Measurements from ENCODE around the gene KIAA1191. TPM values are rescaled to one million over a fixed set of nuclear protein-coding genes. Genes with fewer than 3 reads are reported as not detected.

KIAA1191 gene
- total and polyA plus RNA-seq, 7 donors, result 41.0 to 117 (median 104) TPM

GRCh38 chr5:176341325-176342157 lies 20.0 kb downstream of the KIAA1191 start:
- Histone ChIP-seq H3K27me3 (no peaks in the 10 kb centered on the region), H3K4me3 (no peak overlapping the region), H3K4me1 (no peaks in the 10 kb centered on the region), H3K36me3 (peaks cover 0 to 49% (median 16%) of the 10 kb centered on the region in 4 donors), H3K9me3 (no peaks in the 10 kb centered on the region), H3K27ac (no peak overlapping the region)
- WGBS, 2 donors, result 65 to 88% methylated on average over 2 of the region's 2 CpGs
- intact Hi-C loops (cut with DNase I), result no loop called here
- TF ChIP-seq POLR2AphosphoS5 (IDR thresholded peaks at IDR 0.05), result no peak
- TF ChIP-seq, protein P1, sequence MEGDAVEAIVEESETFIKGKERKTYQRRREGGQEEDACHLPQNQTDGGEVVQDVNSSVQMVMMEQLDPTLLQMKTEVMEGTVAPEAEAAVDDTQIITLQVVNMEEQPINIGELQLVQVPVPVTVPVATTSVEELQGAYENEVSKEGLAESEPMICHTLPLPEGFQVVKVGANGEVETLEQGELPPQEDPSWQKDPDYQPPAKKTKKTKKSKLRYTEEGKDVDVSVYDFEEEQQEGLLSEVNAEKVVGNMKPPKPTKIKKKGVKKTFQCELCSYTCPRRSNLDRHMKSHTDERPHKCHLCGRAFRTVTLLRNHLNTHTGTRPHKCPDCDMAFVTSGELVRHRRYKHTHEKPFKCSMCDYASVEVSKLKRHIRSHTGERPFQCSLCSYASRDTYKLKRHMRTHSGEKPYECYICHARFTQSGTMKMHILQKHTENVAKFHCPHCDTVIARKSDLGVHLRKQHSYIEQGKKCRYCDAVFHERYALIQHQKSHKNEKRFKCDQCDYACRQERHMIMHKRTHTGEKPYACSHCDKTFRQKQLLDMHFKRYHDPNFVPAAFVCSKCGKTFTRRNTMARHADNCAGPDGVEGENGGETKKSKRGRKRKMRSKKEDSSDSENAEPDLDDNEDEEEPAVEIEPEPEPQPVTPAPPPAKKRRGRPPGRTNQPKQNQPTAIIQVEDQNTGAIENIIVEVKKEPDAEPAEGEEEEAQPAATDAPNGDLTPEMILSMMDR (IDR thresholded peaks at IDR 0.05), result no peak
- TF ChIP-seq EP300 (IDR thresholded peaks at IDR 0.05), result no peak
- TF ChIP-seq POLR2A (IDR thresholded peaks at IDR 0.05), result no peak
- no peak for DNase-seq

DNA sequence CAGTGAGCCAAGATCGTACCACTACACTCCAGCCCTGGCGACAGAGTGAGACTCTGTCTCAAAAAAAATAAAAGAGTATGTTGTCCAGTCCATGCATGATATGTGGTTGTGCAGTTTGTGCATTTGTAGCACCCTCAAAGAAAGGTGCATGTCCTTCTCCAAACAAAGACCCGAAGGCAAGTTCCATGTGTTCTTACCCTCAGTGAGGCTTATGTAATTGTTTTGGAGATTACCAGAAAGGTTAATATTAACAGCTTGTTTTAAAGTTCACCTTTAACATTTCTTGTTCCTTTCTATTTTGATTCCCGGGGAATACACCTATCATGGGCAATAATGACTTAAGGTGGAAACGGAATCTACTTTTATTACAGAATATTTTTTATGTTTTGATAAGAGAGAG lies 22.3 kb downstream of the KIAA1191 start:
- DNase-seq, result no peak
- Histone ChIP-seq H3K27ac (no peak overlapping the region), H3K4me1 (no peaks in the 10 kb centered on the region), H3K9me3 (no peaks in the 10 kb centered on the region), H3K27me3 (no peaks in the 10 kb centered on the region), H3K4me3 (no peak overlapping the region), H3K36me3 (peaks cover 0 to 30% (median 7%) of the 10 kb centered on the region in 4 donors)
- intact Hi-C loops (cut with DNase I), result no loop called here
- 81 to 92% methylated on average over 5 of the region's 5 CpGs for WGBS, 2 donors
- TF ChIP-seq POLR2AphosphoS5 (IDR thresholded peaks at IDR 0.05), result no peak
- no peak for TF ChIP-seq EP300 (IDR thresholded peaks at IDR 0.05)
- TF ChIP-seq, protein P1 (IDR thresholded peaks at IDR 0.05), result no peak
- TF ChIP-seq POLR2A (IDR thresholded peaks at IDR 0.05), result no peak

- TF ChIP-seq POLR2A (IDR thresholded peaks at IDR 0.05), result no peak
- TF ChIP-seq EP300 (IDR thresholded peaks at IDR 0.05), result no peak
- TF ChIP-seq, protein P1 (IDR thresholded peaks at IDR 0.05), result no peak
- no peak for TF ChIP-seq POLR2AphosphoS5 (IDR thresholded peaks at IDR 0.05)
- WGBS, 2 donors, result 84 to 91% methylated on average over 1 of the region's 1 CpG
- Histone ChIP-seq H3K4me1 (no peaks in the 10 kb centered on the region), H3K27me3 (no peaks in the 10 kb centered on the region), H3K27ac (no peak overlapping the region), H3K36me3 (peaks cover 0 to 28% (median 7%) of the 10 kb centered on the region in 4 donors), H3K9me3 (no peaks in the 10 kb centered on the region), H3K4me3 (no peak overlapping the region)
- intact Hi-C loops (cut with DNase I), result no loop called here
- DNase-seq, result no peak
These were observed 23.7 kb downstream of the KIAA1191 start for GRCh38 chr5:176337913-176338312.

- no peak for TF ChIP-seq POLR2AphosphoS5 (IDR thresholded peaks at IDR 0.05)
- Histone ChIP-seq H3K36me3 (peaks cover 0 to 23% (median 7%) of the 10 kb centered on the region in 4 donors), H3K9me3 (no peaks in the 10 kb centered on the region), H3K27ac (no peak overlapping the region), H3K27me3 (no peaks in the 10 kb centered on the region), H3K4me3 (no peak overlapping the region), H3K4me1 (no peaks in the 10 kb centered on the region)
- DNase-seq, result no peak
- intact Hi-C loops (cut with DNase I), result no loop called here
These were observed 27.4 kb downstream of the KIAA1191 start for GRCh38 chr5:176334031-176334770.

DNA sequence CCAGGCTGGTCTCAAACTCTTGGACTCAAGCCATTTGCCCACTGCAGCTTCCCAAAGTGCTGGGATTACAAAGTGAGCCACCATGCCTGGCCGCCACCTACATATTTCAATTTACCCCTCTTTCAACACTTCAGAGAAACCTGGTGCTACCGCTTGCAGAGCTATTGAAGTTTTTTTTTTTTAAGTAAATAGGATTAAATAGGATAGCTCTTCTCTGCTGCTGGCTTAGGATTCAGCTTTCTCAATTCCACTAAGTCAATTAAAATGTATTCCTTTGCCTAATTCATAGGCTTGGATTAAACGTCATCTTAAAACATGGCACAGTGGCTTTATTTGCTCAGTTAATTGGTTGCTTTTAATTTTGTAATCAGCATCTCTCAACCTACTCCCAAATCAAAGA lies 41.0 kb downstream of the KIAA1191 start:
- intact Hi-C loops (cut with DNase I), result no loop called here
- no peak for DNase-seq
- Histone ChIP-seq H3K36me3 (peaks cover 0 to 62% (median 11%) of the 10 kb centered on the region in 4 donors), H3K27me3 (no peaks in the 10 kb centered on the region), H3K4me3 (no peak overlapping the region), H3K27ac (no peak overlapping the region), H3K9me3 (no peaks in the 10 kb centered on the region), H3K4me1 (no peaks in the 10 kb centered on the region)
- TF ChIP-seq, protein P1 (IDR thresholded peaks at IDR 0.05), result no peak
- TF ChIP-seq EP300 (IDR thresholded peaks at IDR 0.05), result no peak
- TF ChIP-seq POLR2AphosphoS5 (IDR thresholded peaks at IDR 0.05), result no peak
- no peak for TF ChIP-seq POLR2A (IDR thresholded peaks at IDR 0.05)
- WGBS, 2 donors, result 96% methylated on average over 3 of the region's 3 CpGs
